PC-9 (cell line): ENCODE results near the gene C14orf119. TPM values are rescaled to one million over a fixed set of nuclear protein-coding genes. Genes with fewer than 3 reads are reported as not detected.
A peak's percentile ranks its signal among the peaks of the same experiment; 100 is the strongest.

ENCODE experiments used
- BruUV-seq: library from RNA; stranded (reverse); fragments of 400-500 nt; replicated peaks from 2 replicates; lab custom pipeline; 2021; lab: Mats Ljungman, UMichigan
- CTCF ChIA-PET: fragments of 300-600 bp; sonication (Branson Sonifier 250); formaldehyde crosslinking; loops from one replicate; lab custom pipeline; 2022; ENCODE audit warnings: antibody characterized with exemption; lab: Charles Lee
- POLR2A ChIA-PET: fragments of 300-600 bp; sonication (Branson Sonifier 250); formaldehyde crosslinking; loops from one replicate; lab custom pipeline; 2022; ENCODE audit warnings: antibody characterized with exemption; ENCODE audit not compliant: unreplicated experiment; lab: Charles Lee
- DNase-seq, 2 experiments: peaks; one replicate each; pipeline versions ENCODE4 v3.0.0 to v3.0.0-alpha.2; 2015 to 2022; ENCODE audit warnings: mixed read lengths in 1 of 2
- H2AFZ ChIP-seq: fragments of 200-600 bp; sonication (generic); 2 replicates; pipeline ENCODE4 v1.8.1; 2017; ENCODE audit warnings: antibody characterized with exemption
- H3F3A ChIP-seq: fragments of 200-600 bp; sonication (generic); 2 replicates; pipeline ENCODE4 v1.8.1; 2017; ENCODE audit warnings: antibody characterized with exemption, mild to moderate bottlenecking, low read depth; ENCODE audit not compliant: insufficient read depth
- H3K27ac ChIP-seq: fragments of 200-600 bp; sonication (generic); 2 replicates; pipeline ENCODE4 v1.6.1; 2016; ENCODE audit warnings: mixed run types
- H3K27me3 ChIP-seq: fragments of 200-600 bp; sonication (generic); 2 replicates; pipeline ENCODE4 v1.6.1; 2016; ENCODE audit warnings: low read depth, mixed run types; ENCODE audit not compliant: insufficient read depth
- H3K36me3 ChIP-seq: fragments of 200-600 bp; sonication (generic); 2 replicates; pipeline ENCODE4 v1.6.1; 2016; ENCODE audit warnings: low read depth, mixed run types
- H3K4me1 ChIP-seq: fragments of 200-600 bp; sonication (generic); replicated peaks from 2 replicates; pipeline ENCODE4 v1.6.1; 2016; ENCODE audit warnings: mixed run types; ENCODE audit not compliant: insufficient read depth
- H3K4me2 ChIP-seq: fragments of 200-600 bp; sonication (generic); 2 replicates; pipeline ENCODE4 v1.6.1; 2017; ENCODE audit warnings: mixed run types
- H3K4me3 ChIP-seq: fragments of 200-600 bp; sonication (generic); 2 replicates; pipeline ENCODE4 v1.6.1; 2016; ENCODE audit warnings: mixed run types
- H3K79me2 ChIP-seq: fragments of 200-600 bp; sonication (generic); 2 replicates; pipeline ENCODE4 v1.6.1; 2017; ENCODE audit warnings: low read depth, mixed run types
- H3K9me2 ChIP-seq: fragments of 200-600 bp; sonication (generic); 2 replicates; pipeline ENCODE4 v1.8.1; 2017; ENCODE audit warnings: mild to moderate bottlenecking; ENCODE audit not compliant: insufficient read depth
- H3K9me3 ChIP-seq: fragments of 200-600 bp; sonication (generic); 2 replicates; pipeline ENCODE4 v1.8.1; 2016; ENCODE audit warnings: low read depth; ENCODE audit not compliant: insufficient read depth
- H4K20me1 ChIP-seq: fragments of 200-600 bp; sonication (generic); 2 replicates; pipeline ENCODE4 v1.8.1; 2017; ENCODE audit not compliant: insufficient read depth
- CTCF ChIP-seq: fragments of 200-600 bp; sonication (generic); conservative IDR thresholded peaks from 2 replicates; pipeline ENCODE4 v1.6.1; 2017; ENCODE audit warnings: mixed run types, antibody characterized with exemption, mild to moderate bottlenecking, moderate library complexity
- EZH2 ChIP-seq: fragments of 200-600 bp; sonication (generic); IDR thresholded peaks from 2 replicates; pipeline ENCODE4 v1.8.0; 2017; ENCODE audit warnings: antibody characterized with exemption, low read depth
- intact Hi-C: fragments of 100-400 bp; cut with micrococcal nuclease; formaldehyde crosslinking; loops from one replicate; pipeline ENCODE4 v1.10.0; 2022; ENCODE audit not compliant: unreplicated experiment
- total RNA-seq: library from RNA; stranded (reverse); gene quantifications from 2 replicates; pipeline ENCODE4 v1.2.3, GENCODE V29; 2021

C14orf119 gene
- total RNA-seq, 1 experiment from 2014 or later, result 46.5 TPM

GRCh38 chr14:23119363-23120327 is 24.3 kb downstream of the C14orf119 start:
- ChIA-PET POLR2A (no interaction called here), CTCF (interaction anchor here (0.6 to 1.3 kb wide), 3 partner anchors 49 to 181 kb away, joined by 4 to 7 read pairs (median 5); no protein-coding TSS in a partner anchor)
- H3K4me2 ChIP-seq, result no peak overlapping the region
- no peaks in the 10 kb centered on the region for H3K36me3 ChIP-seq
- peaks cover 17% of the 10 kb centered on the region for H3K4me1 ChIP-seq
- no peak overlapping the region for H3K27ac ChIP-seq
- no TSS peak for BruUV-seq
- no peak overlapping the region for H2AFZ ChIP-seq
- DNase-seq, result no peak
- no peaks in the 10 kb centered on the region for H3K9me3 ChIP-seq
- H3K4me3 ChIP-seq, result no peak overlapping the region
- H3K9me2 ChIP-seq, result no peaks in the 10 kb centered on the region
- H3F3A ChIP-seq, result peaks cover 14% of the 10 kb centered on the region; the same call in 1 of the 2 replicates
- no peaks in the 10 kb centered on the region for H3K27me3 ChIP-seq
- TF ChIP-seq EZH2, result no peak
- no peaks in the 10 kb centered on the region for H4K20me1 ChIP-seq
- H3K79me2 ChIP-seq, result no peaks in the 10 kb centered on the region
- intact Hi-C loops, result loop anchor here (1.0 to 10.0 kb wide), 4 partner anchors 68 to 261 kb away; no protein-coding TSS in a partner anchor

- Histone ChIP-seq H3F3A (peaks cover 6% of the 10 kb centered on the region; the same call in 1 of the 2 replicates), H2AFZ (no peak overlapping the region), H3K9me3 (no peaks in the 10 kb centered on the region), H3K4me2 (no peak overlapping the region), H3K4me1 (peaks cover 7% of the 10 kb centered on the region), H4K20me1 (no peaks in the 10 kb centered on the region), H3K36me3 (no peaks in the 10 kb centered on the region), H3K27me3 (no peaks in the 10 kb centered on the region), H3K27ac (no peak overlapping the region), H3K79me2 (no peaks in the 10 kb centered on the region), H3K4me3 (no peak overlapping the region), H3K9me2 (no peaks in the 10 kb centered on the region)
- BruUV-seq, result no TSS peak
- ChIA-PET CTCF (interaction anchor here (0.6 to 1.9 kb wide), 12 partner anchors 26 to 437 kb away, joined by 3 to 15 read pairs (median 4); partner anchors contain the start of genes ACIN1, BCL2L2 and C14orf119), POLR2A (interaction anchor here (0.5 to 0.7 kb wide), 3 partner anchors 26 to 1026 kb away, joined by 3 to 7 read pairs (median 3); partner anchors contain the start of genes ACIN1 and C14orf119)
- peak; percentile 57 to 78 for DNase-seq
- TF ChIP-seq CTCF, result peak; percentile 95
- TF ChIP-seq EZH2, result no peak
- intact Hi-C loops, result loop anchor here (1.0 to 10.0 kb wide), 4 partner anchors 67 to 260 kb away; no protein-coding TSS in a partner anchor
These were observed 25.4 kb downstream of the C14orf119 start for GRCh38 chr14:23120541-23121251.

GRCh38 chr14:23121361-23121771 is 26.1 kb downstream of the C14orf119 start:
- no peak overlapping the region for H3K27ac ChIP-seq
- DNase-seq, result no peak
- BruUV-seq, result no TSS peak
- H2AFZ ChIP-seq, result no peak overlapping the region
- H3K9me3 ChIP-seq, result no peaks in the 10 kb centered on the region
- H3K9me2 ChIP-seq, result no peaks in the 10 kb centered on the region
- H3F3A ChIP-seq, result no peaks in the 10 kb centered on the region; the same call in 1 of the 2 replicates
- ChIA-PET CTCF (interaction anchor here (1.0 to 1.9 kb wide), 3 partner anchors 52 to 64 kb away, joined by 4 to 13 read pairs (median 9); no protein-coding TSS in a partner anchor), POLR2A (no interaction called here)
- intact Hi-C loops, result loop anchor here (2.0 to 10.0 kb wide), 2 partner anchors 143 to 259 kb away; no protein-coding TSS in a partner anchor
- H3K4me1 ChIP-seq, result 0 out of 2 replicates have a peak, but pooled peaks cover under 1% of the 10 kb centered on the region
- TF ChIP-seq CTCF (no peak), EZH2 (no peak)
- no peak overlapping the region for H3K4me2 ChIP-seq
- no peaks in the 10 kb centered on the region for H3K79me2 ChIP-seq
- no peaks in the 10 kb centered on the region for H3K27me3 ChIP-seq
- no peaks in the 10 kb centered on the region for H4K20me1 ChIP-seq
- no peak overlapping the region for H3K4me3 ChIP-seq
- no peaks in the 10 kb centered on the region for H3K36me3 ChIP-seq
